SK-N-SH (cell line): ENCODE data around the gene SHF. TPM values are rescaled to one million over a fixed set of nuclear protein-coding genes. Genes with fewer than 3 reads are reported as not detected.

Experiments used
- CTCF ChIA-PET: fragments of 300-600, 350-600 bp; formaldehyde crosslinking; extraction: SDS; loops from one replicate; lab custom pipeline; 2021; lab: Yijun Ruan, JAX
- POLR2A ChIA-PET: fragments of 350-600 bp; sonication (Branson Sonifier 250); formaldehyde crosslinking; extraction: SDS; loops from one replicate; lab custom pipeline; 2020; ENCODE audit warnings: antibody characterized with exemption, inconsistent platforms; lab: Yijun Ruan, JAX
- DNase-seq: peaks from one replicate; pipeline ENCODE4 v3.0.0; 2012
- H2AFZ ChIP-seq: fragments of 200-600 bp; sonication (generic); 2 replicates; pipeline ENCODE4 v1.8.1; 2016; ENCODE audit warnings: antibody characterized with exemption, mild to moderate bottlenecking, low read depth
- H3F3A ChIP-seq: fragments of 200-600 bp; sonication (generic); replicated peaks from 2 replicates; pipeline ENCODE3; 2016; ENCODE audit warnings: antibody characterized with exemption, mild to moderate bottlenecking; ENCODE audit not compliant: insufficient read depth
- H3K27ac ChIP-seq, 2 experiments: fragments of 200-500 bp in 1 of 2; fragments of 200-600 bp in 1 of 2; sonication (Bioruptor generic) in 1 of 2; sonication (generic), shearing (Covaris generic) in 1 of 2; 2 replicates each; pipeline versions ENCODE4 v1.5.1 to v1.6.1; 2014 to 2016; ENCODE audit warnings: low read depth in 2 of 2, inconsistent platforms in 1 of 2, low read length in 1 of 2, mild to moderate bottlenecking in 1 of 2, mixed read lengths in 1 of 2
- H3K27me3 ChIP-seq: fragments of 200-600 bp; sonication (generic), shearing (Covaris generic); 2 replicates; pipeline ENCODE4 v1.6.1; 2016; ENCODE audit warnings: mixed run types; ENCODE audit not compliant: insufficient read depth
- H3K36me3 ChIP-seq, 2 experiments: fragments of 200-500 bp in 1 of 2; fragments of 200-600 bp in 1 of 2; sonication (Bioruptor generic) in 1 of 2; sonication (generic) in 1 of 2; replicated peaks in 1 of 2; 2 replicates each; pipeline versions ENCODE3 to v1.5.1; 2014 to 2016; ENCODE audit warnings: low read length in 1 of 2, mild to moderate bottlenecking in 1 of 2; ENCODE audit not compliant: insufficient read depth in 2 of 2, control insufficient read depth in 1 of 2
- H3K4me1 ChIP-seq, 2 experiments: fragments of 200-500 bp in 1 of 2; fragments of 200-600 bp in 1 of 2; sonication (Bioruptor generic) in 1 of 2; sonication (generic), shearing (Covaris generic) in 1 of 2; 2 replicates each; pipeline versions ENCODE4 v1.5.1 to v1.6.1; 2014 to 2016; ENCODE audit warnings: low read depth in 1 of 2, low read length in 1 of 2, mixed run types in 1 of 2; ENCODE audit not compliant: insufficient read depth in 2 of 2, control insufficient read depth in 1 of 2
- H3K4me2 ChIP-seq: fragments of 200-600 bp; sonication (generic), shearing (Covaris generic); 2 replicates; pipeline ENCODE4 v1.6.1; 2017; ENCODE audit warnings: mixed run types
- H3K4me3 ChIP-seq, 2 experiments: fragments of 200-500 bp in 1 of 2; fragments of 200-600 bp in 1 of 2; sonication (Bioruptor generic) in 1 of 2; sonication (generic), shearing (Covaris generic) in 1 of 2; 2 replicates each; pipeline versions ENCODE4 v1.5.1 to v1.8.1; 2014 to 2016; ENCODE audit warnings: low read depth in 2 of 2, inconsistent platforms in 1 of 2, low read length in 1 of 2, mild to moderate bottlenecking in 1 of 2, mixed read lengths in 1 of 2, moderate library complexity in 1 of 2
- H3K79me2 ChIP-seq: fragments of 200-600 bp; sonication (generic); 2 replicates; pipeline ENCODE4 v1.8.1; 2017; ENCODE audit warnings: mild to moderate bottlenecking; ENCODE audit not compliant: insufficient read depth
- H3K9ac ChIP-seq: fragments of 200-600 bp; sonication (generic); 2 replicates; pipeline ENCODE4 v1.6.1; 2017; ENCODE audit warnings: mixed run types
- H3K9me2 ChIP-seq: fragments of 200-600 bp; sonication (generic); 2 replicates; pipeline ENCODE4 v1.6.1; 2017; ENCODE audit warnings: mixed run types
- H3K9me3 ChIP-seq: fragments of 200-600 bp; sonication (generic); 2 replicates; pipeline ENCODE4 v1.6.1; 2017; ENCODE audit warnings: mixed run types, mild to moderate bottlenecking, moderate library complexity
- H4K20me1 ChIP-seq: fragments of 200-600 bp; sonication (generic); 2 replicates; pipeline ENCODE4 v1.6.1; 2017; ENCODE audit warnings: mild to moderate bottlenecking, mixed run types; ENCODE audit not compliant: insufficient read depth
- EP300 ChIP-seq, 2 experiments: IDR thresholded peaks; 2 replicates each; pipeline versions ENCODE4 v1.4.0 to v1.6.1; 2012; ENCODE audit warnings: borderline replicate concordance in 1 of 2, low read depth in 1 of 2, low read length in 1 of 2
- FOXJ3 ChIP-seq: sonication (generic); formaldehyde crosslinking; IDR thresholded peaks from 2 replicates; pipeline ENCODE4 v1.5.1; 2020; ENCODE audit warnings: mild to moderate bottlenecking, missing genetic modification reagents
- FOXM1 ChIP-seq: IDR thresholded peaks from 2 replicates; pipeline ENCODE4 v1.4.0; 2012; ENCODE audit warnings: low read depth, mild to moderate bottlenecking
- GABPA ChIP-seq: IDR thresholded peaks from 2 replicates; pipeline ENCODE4 v1.4.0; 2012; ENCODE audit warnings: low read depth, mild to moderate bottlenecking
- NFIC ChIP-seq: IDR thresholded peaks from 2 replicates; pipeline ENCODE4 v1.4.0; 2012; ENCODE audit warnings: borderline replicate concordance
- NRF1 ChIP-seq: IDR thresholded peaks from 2 replicates; pipeline ENCODE4 v1.6.1; 2012; ENCODE audit warnings: low read depth, mild to moderate bottlenecking, low read length
- RFX5 ChIP-seq: IDR thresholded peaks from 2 replicates; pipeline ENCODE4 v1.6.1; 2012; ENCODE audit warnings: mild to moderate bottlenecking, improper control_type of control experiment, low read length
- SMC3 ChIP-seq: IDR thresholded peaks from 2 replicates; pipeline ENCODE4 v1.6.1; 2012; ENCODE audit warnings: low read depth, low read length, improper control_type of control experiment
- TCF12 ChIP-seq: IDR thresholded peaks from 2 replicates; pipeline ENCODE4 v1.4.0; 2012
- YY1 ChIP-seq: IDR thresholded peaks from 2 replicates; pipeline ENCODE4 v1.4.0; 2012; ENCODE audit warnings: low read depth, mild to moderate bottlenecking
- WGBS: methylation state at CpG from one replicate; pipeline ENCODE4 v1.1.6; 2017; ENCODE audit warnings: low lambda C conversion rate; 5-methylcytosine and 5-hydroxymethylcytosine counted together
- polyA plus RNA-seq, 3 experiments: library from polyadenylated mRNA; depleted of rRNA; stranded (reverse); fragments of >200 nt; gene quantifications; 2 replicates each; pipeline ENCODE4 v1.2.3, GENCODE V29; 2012
- TF ChIP-seq, protein P1 (sequence below): IDR thresholded peaks from 2 replicates; pipeline ENCODE4 v1.6.1; 2012; ENCODE audit warnings: mild to moderate bottlenecking, low read depth, low read length, moderate library complexity
- TF ChIP-seq, protein P2 (sequence below): IDR thresholded peaks from 2 replicates; pipeline ENCODE4; 2012
- TF ChIP-seq, protein P3 (sequence below): IDR thresholded peaks from 2 replicates; pipeline ENCODE4 v1.4.0; 2012; ENCODE audit warnings: low read depth, borderline replicate concordance

The SHF gene
- polyA plus RNA-seq, 1 of the 3 experiments (the other 2 are of a cell fraction) = 5.5 TPM

DNA sequence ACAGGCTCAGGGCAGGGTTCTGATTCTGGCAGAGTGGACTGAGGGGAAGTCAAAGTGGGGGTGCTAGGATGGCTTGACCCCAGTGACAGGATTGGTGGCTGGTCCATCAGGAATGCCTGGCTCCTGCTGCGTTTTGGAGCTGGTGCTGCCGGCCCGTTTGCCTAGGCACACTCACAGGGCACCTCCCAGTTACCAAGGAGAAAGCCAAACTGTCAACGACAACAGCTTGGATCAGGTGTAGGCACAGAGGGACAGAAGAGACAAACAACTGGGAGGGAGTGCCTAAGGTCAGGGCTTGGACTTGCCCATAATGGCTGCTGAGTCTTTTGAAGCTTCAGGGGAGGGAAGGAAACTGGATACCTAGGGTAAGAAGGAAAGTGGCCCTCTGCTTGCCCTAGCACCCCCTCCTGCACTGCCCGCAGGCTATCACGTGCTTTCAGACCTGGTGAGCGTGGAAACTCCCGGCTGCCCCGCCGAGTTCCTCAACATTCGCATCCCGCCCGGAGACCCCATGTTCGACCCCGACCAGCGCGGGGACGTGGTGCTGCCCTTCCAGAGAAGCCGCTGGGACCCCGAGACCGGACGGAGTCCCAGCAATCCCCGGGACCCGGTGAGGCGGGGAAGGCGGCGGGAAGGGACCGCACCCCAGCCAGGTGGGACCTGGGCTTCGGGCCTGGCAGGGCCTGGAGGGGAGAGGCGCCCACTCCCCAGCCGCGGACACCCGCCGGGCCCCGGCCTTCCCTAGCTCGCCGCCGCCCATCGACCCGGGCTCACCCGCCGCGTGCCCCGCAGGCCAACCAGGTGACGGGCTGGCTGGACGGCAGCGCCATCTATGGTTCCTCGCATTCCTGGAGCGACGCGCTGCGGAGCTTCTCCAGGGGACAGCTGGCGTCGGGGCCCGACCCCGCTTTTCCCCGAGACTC, 52.8 kb downstream of the SHF start:
- no peaks in the 10 kb centered on the region for H3F3A ChIP-seq
- H3K9me3 ChIP-seq = no peaks in the 10 kb centered on the region
- no peak overlapping the region for H3K9ac ChIP-seq
- no peak overlapping the region for H3K4me3 ChIP-seq
- H3K9me2 ChIP-seq = no peaks in the 10 kb centered on the region
- no peak overlapping the region for H3K27ac ChIP-seq
- WGBS = 94% methylated on average over 29 of the region's 57 CpGs
- no peaks in the 10 kb centered on the region for H3K27me3 ChIP-seq
- POLR2A ChIA-PET = no interaction called here
- DNase-seq = no peak
- CTCF ChIA-PET = interaction anchor here (1.3 to 6.0 kb wide), 2 partner anchors 17 to 70 kb away, joined by 3 to 52 read pairs; no protein-coding TSS in a partner anchor
- no peak overlapping the region for H2AFZ ChIP-seq
- peaks cover 0 to 23% of the 10 kb centered on the region in 2 experiments; a peak in 1 of 4 replicates for H3K4me1 ChIP-seq
- H3K4me2 ChIP-seq = no peak overlapping the region
- no peaks in the 10 kb centered on the region for H3K79me2 ChIP-seq
- H3K36me3 ChIP-seq = no peaks in the 10 kb centered on the region
- no peak for TF ChIP-seq FOXJ3 (CRISPR knock-in tag)
- TF ChIP-seq FOXM1 = no peak
- no peak for TF ChIP-seq TCF12
- TF ChIP-seq YY1 = no peak
- TF ChIP-seq GABPA = no peak
- TF ChIP-seq, protein P1, sequence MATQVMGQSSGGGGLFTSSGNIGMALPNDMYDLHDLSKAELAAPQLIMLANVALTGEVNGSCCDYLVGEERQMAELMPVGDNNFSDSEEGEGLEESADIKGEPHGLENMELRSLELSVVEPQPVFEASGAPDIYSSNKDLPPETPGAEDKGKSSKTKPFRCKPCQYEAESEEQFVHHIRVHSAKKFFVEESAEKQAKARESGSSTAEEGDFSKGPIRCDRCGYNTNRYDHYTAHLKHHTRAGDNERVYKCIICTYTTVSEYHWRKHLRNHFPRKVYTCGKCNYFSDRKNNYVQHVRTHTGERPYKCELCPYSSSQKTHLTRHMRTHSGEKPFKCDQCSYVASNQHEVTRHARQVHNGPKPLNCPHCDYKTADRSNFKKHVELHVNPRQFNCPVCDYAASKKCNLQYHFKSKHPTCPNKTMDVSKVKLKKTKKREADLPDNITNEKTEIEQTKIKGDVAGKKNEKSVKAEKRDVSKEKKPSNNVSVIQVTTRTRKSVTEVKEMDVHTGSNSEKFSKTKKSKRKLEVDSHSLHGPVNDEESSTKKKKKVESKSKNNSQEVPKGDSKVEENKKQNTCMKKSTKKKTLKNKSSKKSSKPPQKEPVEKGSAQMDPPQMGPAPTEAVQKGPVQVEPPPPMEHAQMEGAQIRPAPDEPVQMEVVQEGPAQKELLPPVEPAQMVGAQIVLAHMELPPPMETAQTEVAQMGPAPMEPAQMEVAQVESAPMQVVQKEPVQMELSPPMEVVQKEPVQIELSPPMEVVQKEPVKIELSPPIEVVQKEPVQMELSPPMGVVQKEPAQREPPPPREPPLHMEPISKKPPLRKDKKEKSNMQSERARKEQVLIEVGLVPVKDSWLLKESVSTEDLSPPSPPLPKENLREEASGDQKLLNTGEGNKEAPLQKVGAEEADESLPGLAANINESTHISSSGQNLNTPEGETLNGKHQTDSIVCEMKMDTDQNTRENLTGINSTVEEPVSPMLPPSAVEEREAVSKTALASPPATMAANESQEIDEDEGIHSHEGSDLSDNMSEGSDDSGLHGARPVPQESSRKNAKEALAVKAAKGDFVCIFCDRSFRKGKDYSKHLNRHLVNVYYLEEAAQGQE = no peak
- TF ChIP-seq NRF1 = no peak
- TF ChIP-seq, protein P2, sequence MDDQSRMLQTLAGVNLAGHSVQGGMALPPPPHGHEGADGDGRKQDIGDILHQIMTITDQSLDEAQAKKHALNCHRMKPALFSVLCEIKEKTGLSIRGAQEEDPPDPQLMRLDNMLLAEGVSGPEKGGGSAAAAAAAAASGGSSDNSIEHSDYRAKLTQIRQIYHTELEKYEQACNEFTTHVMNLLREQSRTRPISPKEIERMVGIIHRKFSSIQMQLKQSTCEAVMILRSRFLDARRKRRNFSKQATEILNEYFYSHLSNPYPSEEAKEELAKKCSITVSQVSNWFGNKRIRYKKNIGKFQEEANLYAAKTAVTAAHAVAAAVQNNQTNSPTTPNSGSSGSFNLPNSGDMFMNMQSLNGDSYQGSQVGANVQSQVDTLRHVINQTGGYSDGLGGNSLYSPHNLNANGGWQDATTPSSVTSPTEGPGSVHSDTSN = no peak
- TF ChIP-seq SMC3 = no peak
- no peak for TF ChIP-seq EP300 (IDR thresholded peaks at IDR 0.05; ENCODE audit: borderline replicate concordance in 1 of 2, low read depth in 1 of 2, low read length in 1 of 2)
- TF ChIP-seq, protein P3, sequence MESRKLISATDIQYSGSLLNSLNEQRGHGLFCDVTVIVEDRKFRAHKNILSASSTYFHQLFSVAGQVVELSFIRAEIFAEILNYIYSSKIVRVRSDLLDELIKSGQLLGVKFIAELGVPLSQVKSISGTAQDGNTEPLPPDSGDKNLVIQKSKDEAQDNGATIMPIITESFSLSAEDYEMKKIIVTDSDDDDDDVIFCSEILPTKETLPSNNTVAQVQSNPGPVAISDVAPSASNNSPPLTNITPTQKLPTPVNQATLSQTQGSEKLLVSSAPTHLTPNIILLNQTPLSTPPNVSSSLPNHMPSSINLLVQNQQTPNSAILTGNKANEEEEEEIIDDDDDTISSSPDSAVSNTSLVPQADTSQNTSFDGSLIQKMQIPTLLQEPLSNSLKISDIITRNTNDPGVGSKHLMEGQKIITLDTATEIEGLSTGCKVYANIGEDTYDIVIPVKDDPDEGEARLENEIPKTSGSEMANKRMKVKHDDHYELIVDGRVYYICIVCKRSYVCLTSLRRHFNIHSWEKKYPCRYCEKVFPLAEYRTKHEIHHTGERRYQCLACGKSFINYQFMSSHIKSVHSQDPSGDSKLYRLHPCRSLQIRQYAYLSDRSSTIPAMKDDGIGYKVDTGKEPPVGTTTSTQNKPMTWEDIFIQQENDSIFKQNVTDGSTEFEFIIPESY = no peak
- no peak for TF ChIP-seq NFIC
- no peak for TF ChIP-seq RFX5
- TF ChIP-seq, all 33 proteins: peak for 0
- no peaks in the 10 kb centered on the region for H4K20me1 ChIP-seq
